HL-60 (cell line): Measurements from ENCODE around the gene RGS7.

ENCODE experiments used
- DNase-seq, 2 experiments: peaks; one replicate each; pipeline ENCODE4 v3.0.0-alpha.2; 2010 to 2020; ENCODE audit warnings: low read depth in 1 of 2, low spot score in 1 of 2
- H3K27ac ChIP-seq: fragments of 250-450 bp; sonication (Bioruptor Pico); replicated peaks from 2 replicates; pipeline ENCODE4 v1.5.1; 2020; ENCODE audit warnings: mild to moderate bottlenecking, moderate library complexity
- H3K27me3 ChIP-seq: fragments of 250-450 bp; sonication (Bioruptor Pico); 2 replicates; pipeline ENCODE4 v1.5.1; 2021; ENCODE audit warnings: mild to moderate bottlenecking, moderate library complexity; ENCODE audit not compliant: insufficient read depth, poor library complexity, severe bottlenecking
- H3K4me3 ChIP-seq: replicated peaks from 2 replicates; pipeline ENCODE4 v1.5.1; 2011; ENCODE audit warnings: mild to moderate bottlenecking, control low read depth, low read length; ENCODE audit not compliant: insufficient read depth
- CTCF ChIP-seq: IDR thresholded peaks from one replicate; pipeline ENCODE4 v1.5.1; 2011; ENCODE audit warnings: low read length, control low read depth, inconsistent platforms; ENCODE audit not compliant: insufficient read depth
- GABPA ChIP-seq: IDR thresholded peaks from 2 replicates; pipeline ENCODE4 v1.6.1; 2012; ENCODE audit warnings: low read depth
- POLR2AphosphoS5 ChIP-seq: IDR thresholded peaks from 2 replicates; pipeline ENCODE4 v1.6.1; 2012; ENCODE audit warnings: low read depth
- REST ChIP-seq: IDR thresholded peaks from 2 replicates; pipeline ENCODE4 v1.6.1; 2012; ENCODE audit warnings: low read depth; ENCODE audit not compliant: insufficient replicate concordance
- SPI1 ChIP-seq: IDR thresholded peaks from 2 replicates; pipeline ENCODE4 v1.6.1; 2012; ENCODE audit warnings: low read depth, mild to moderate bottlenecking, borderline replicate concordance

The RGS7 gene

GRCh38 chr1:241130881-241131280 is 226.1 kb downstream of the RGS7 start:
- H3K27ac ChIP-seq = no peak overlapping the region
- H3K27me3 ChIP-seq = no peaks in the 10 kb centered on the region
- DNase-seq = no peak
- H3K4me3 ChIP-seq = no peak overlapping the region
- TF ChIP-seq SPI1 = no peak
- no peak for TF ChIP-seq CTCF
- no peak for TF ChIP-seq POLR2AphosphoS5
- TF ChIP-seq GABPA = no peak
- TF ChIP-seq REST = no peak

- no peak overlapping the region for H3K4me3 ChIP-seq
- DNase-seq = no peak
- TF ChIP-seq SPI1 = no peak
- no peak for TF ChIP-seq GABPA
- no peak for TF ChIP-seq REST
- TF ChIP-seq CTCF = no peak
- TF ChIP-seq POLR2AphosphoS5 = no peak
- no peak overlapping the region for H3K27ac ChIP-seq
- no peaks in the 10 kb centered on the region for H3K27me3 ChIP-seq
These were observed 227.6 kb downstream of the RGS7 start for GRCh38 chr1:241129207-241129960.

GRCh38 chr1:241125286-241125685 is 231.7 kb downstream of the RGS7 start:
- H3K4me3 ChIP-seq = no peak overlapping the region
- H3K27me3 ChIP-seq = no peaks in the 10 kb centered on the region
- TF ChIP-seq POLR2AphosphoS5 = no peak
- no peak for TF ChIP-seq REST
- no peak for TF ChIP-seq CTCF
- TF ChIP-seq SPI1 = no peak
- TF ChIP-seq GABPA = no peak
- no peak for DNase-seq
- no peak overlapping the region for H3K27ac ChIP-seq
